GM19099 (cell line): ENCODE results near the gene CTSA.

ENCODE experiments used
- POLR2A ChIP-seq: IDR thresholded peaks from 3 replicates; pipeline ENCODE4 v1.6.1; 2011; ENCODE audit warnings: low read depth; ENCODE audit not compliant: insufficient read length; ENCODE audit errors: extremely low read depth

CTSA gene

GRCh38 chr20:45948261-45948733 lies 57.2 kb downstream of the CTSA start:
- no peak for TF ChIP-seq POLR2A
